Gastrocnemius medialis (tissue), 4 donors: ENCODE data around the gene ZNF521.

Experiments used
- POLR2A ChIP-seq, 2 donors: fragments of 450-650 bp; IDR thresholded peaks; one replicate each; pipeline ENCODE4 v1.6.1; 2017; ENCODE audit warnings: antibody characterized with exemption in 2 of 2, mild to moderate bottlenecking in 2 of 2, moderate library complexity in 2 of 2
- TF ChIP-seq, protein P1 (sequence below), 5 experiments: fragments of 450-650 bp in 3 of 5; fragments of 200-600 bp in 2 of 5; sonication (generic) in 2 of 5; IDR thresholded peaks in 4 of 5; conservative IDR thresholded peaks in 1 of 5; 1 replicate in 4 of 5; 2 replicates in 1 of 5; pipeline ENCODE4 v1.5.1; 2016 to 2019; ENCODE audit warnings: antibody characterized with exemption in 5 of 5, mild to moderate bottlenecking in 3 of 5, moderate library complexity in 3 of 5

DNA sequence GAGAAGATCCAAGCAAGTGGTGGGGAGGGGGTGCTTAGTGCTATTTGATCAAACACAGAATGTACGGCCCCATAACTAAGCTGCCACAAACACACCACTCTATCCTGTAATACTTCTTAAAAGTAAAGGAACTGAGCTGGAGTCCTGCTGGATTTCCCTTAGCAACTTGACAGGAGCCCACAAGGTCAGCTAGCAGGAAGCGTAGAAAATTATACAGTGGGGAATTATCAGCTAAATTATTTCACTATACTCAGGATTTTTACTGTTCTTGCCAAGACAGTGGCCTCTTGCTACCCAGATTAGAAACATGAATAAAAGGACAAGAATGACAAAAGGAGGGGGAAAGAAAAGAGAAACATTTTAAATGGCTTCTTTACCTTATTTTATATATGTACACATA, 217.1 kb downstream of the ZNF521 start:
- TF ChIP-seq, protein P1, sequence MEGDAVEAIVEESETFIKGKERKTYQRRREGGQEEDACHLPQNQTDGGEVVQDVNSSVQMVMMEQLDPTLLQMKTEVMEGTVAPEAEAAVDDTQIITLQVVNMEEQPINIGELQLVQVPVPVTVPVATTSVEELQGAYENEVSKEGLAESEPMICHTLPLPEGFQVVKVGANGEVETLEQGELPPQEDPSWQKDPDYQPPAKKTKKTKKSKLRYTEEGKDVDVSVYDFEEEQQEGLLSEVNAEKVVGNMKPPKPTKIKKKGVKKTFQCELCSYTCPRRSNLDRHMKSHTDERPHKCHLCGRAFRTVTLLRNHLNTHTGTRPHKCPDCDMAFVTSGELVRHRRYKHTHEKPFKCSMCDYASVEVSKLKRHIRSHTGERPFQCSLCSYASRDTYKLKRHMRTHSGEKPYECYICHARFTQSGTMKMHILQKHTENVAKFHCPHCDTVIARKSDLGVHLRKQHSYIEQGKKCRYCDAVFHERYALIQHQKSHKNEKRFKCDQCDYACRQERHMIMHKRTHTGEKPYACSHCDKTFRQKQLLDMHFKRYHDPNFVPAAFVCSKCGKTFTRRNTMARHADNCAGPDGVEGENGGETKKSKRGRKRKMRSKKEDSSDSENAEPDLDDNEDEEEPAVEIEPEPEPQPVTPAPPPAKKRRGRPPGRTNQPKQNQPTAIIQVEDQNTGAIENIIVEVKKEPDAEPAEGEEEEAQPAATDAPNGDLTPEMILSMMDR (IDR thresholded peaks at IDR 0.05 in 4 of 5, conservative IDR thresholded peaks at IDR 0.05 in 1 of 5), result no peak
- no peak for TF ChIP-seq POLR2A (IDR thresholded peaks at IDR 0.05)
